Left ventricle myocardium inferior (tissue), 1 donor: ENCODE measurements around the gene CALML4. TPM values are rescaled to one million over a fixed set of nuclear protein-coding genes. Genes with fewer than 3 reads are reported as not detected.
A peak's percentile ranks its signal among the peaks of the same experiment; 100 is the strongest.
"Not testable (repeated sequence)": the region's sequence is repeated elsewhere in the genome, so short reads cannot be mapped to it uniquely, and the experiment has no call there.

ENCODE experiments used
- DNase-seq: peaks from one replicate; pipeline ENCODE4 v3.0.0-alpha.2; 2020
- H3K27ac ChIP-seq: fragments of 200-600 bp; replicated peaks from 2 replicates; pipeline ENCODE4 v1.8.0; 2021
- H3K27me3 ChIP-seq: fragments of 200-600 bp; 2 replicates; pipeline ENCODE4 v1.8.0; 2021; ENCODE audit warnings: low read depth
- H3K36me3 ChIP-seq: fragments of 200-600 bp; 2 replicates; pipeline ENCODE4 v1.8.0; 2021
- H3K4me1 ChIP-seq: fragments of 200-600 bp; 2 replicates; pipeline ENCODE4 v1.8.0; 2021
- H3K4me3 ChIP-seq: fragments of 200-600 bp; 2 replicates; pipeline ENCODE4 v1.8.0; 2021; ENCODE audit warnings: mild to moderate bottlenecking, moderate library complexity
- H3K9me3 ChIP-seq: fragments of 200-600 bp; replicated peaks from 2 replicates; pipeline ENCODE4 v1.8.0; 2021
- CTCF ChIP-seq: fragments of 200-600 bp; IDR thresholded peaks from 2 replicates; pipeline ENCODE4 v1.8.0; 2021; ENCODE audit warnings: antibody characterized with exemption, mild to moderate bottlenecking, borderline replicate concordance
- intact Hi-C: fragments of 100-400 bp; cut with micrococcal nuclease; formaldehyde crosslinking; loops from one replicate; pipeline ENCODE4 v1.11.0; 2022
- total RNA-seq: library from RNA; stranded (reverse); fragmentation: NEBNext Ultra II Directional; extraction: Animal tissue kit (Norgen Biotek cat#: 25700); gene quantifications from one replicate; pipeline ENCODE4 v1.2.1, GENCODE V29; 2021
- donor health status: DM: no; HTN: yes; CAD: no; lungs with severe emphysema.

CALML4 gene
- total RNA-seq, 1 donor from 2014 or later, result 0.91 TPM

GRCh38 chr15:68228143-68228970, 23.2 kb upstream of the CALML4 start:
- DNase-seq, result peak; percentile 7
- H3K9me3 ChIP-seq, result no peaks in the 10 kb centered on the region
- peaks cover 26% of the 10 kb centered on the region for H3K4me1 ChIP-seq
- H3K27ac ChIP-seq, result peak overlapping the region; percentile 88
- H3K27me3 ChIP-seq, result no peaks in the 10 kb centered on the region
- intact Hi-C loops, result no loop called here
- no peak for TF ChIP-seq CTCF
- no peaks in the 10 kb centered on the region for H3K36me3 ChIP-seq
- H3K4me3 ChIP-seq, result peak overlapping the region; percentile 93

DNA sequence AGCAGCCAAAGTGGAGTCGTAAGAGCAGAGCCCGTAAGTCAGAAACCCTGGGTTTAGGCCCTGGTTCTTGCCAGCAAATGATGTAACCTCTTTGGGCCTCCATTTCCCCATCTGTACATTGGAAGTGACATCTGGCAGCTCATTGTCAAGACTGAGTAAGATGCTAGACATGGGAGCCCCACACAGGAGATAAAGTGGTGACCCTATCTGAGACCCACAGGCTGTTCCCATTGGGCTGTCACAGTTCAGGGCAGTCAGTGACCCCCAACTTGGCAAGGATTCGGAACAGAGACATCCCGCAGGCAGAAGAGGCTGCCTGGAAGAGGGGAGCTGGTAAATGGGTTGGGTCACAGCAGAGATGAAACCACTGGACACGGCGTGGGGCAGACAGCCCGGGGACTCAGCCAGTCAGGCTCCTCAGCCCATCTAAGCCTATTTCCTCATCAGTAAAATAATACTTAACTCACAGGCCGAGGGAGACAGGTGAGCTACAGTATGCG, 22.6 kb upstream of the CALML4 start:
- H3K4me1 ChIP-seq, result peaks cover 26% of the 10 kb centered on the region
- no peak for TF ChIP-seq CTCF
- H3K27ac ChIP-seq, result no peak overlapping the region
- H3K27me3 ChIP-seq, result no peaks in the 10 kb centered on the region
- H3K4me3 ChIP-seq, result no peak overlapping the region
- no peaks in the 10 kb centered on the region for H3K9me3 ChIP-seq
- H3K36me3 ChIP-seq, result no peaks in the 10 kb centered on the region
- intact Hi-C loops, result no loop called here
- DNase-seq, result no peak

- intact Hi-C loops, H3K27me3 ChIP-seq, H3K36me3 ChIP-seq, DNase-seq, H3K4me3 ChIP-seq, H3K9me3 ChIP-seq, H3K27ac ChIP-seq: not testable (repeated sequence)
- peaks cover 25% of the 10 kb centered on the region for H3K4me1 ChIP-seq
Observed at GRCh38 chr15:68225442-68225841, 20.3 kb upstream of the CALML4 start.

- Histone ChIP-seq H3K9me3 (no peaks in the 10 kb centered on the region), H3K4me1 (peaks cover 18% of the 10 kb centered on the region), H3K4me3 (no peak overlapping the region), H3K27me3 (no peaks in the 10 kb centered on the region), H3K27ac (no peak overlapping the region), H3K36me3 (no peaks in the 10 kb centered on the region)
- intact Hi-C loops, result no loop called here
- DNase-seq, result no peak
- TF ChIP-seq CTCF, result no peak
Observed at GRCh38 chr15:68224546-68225250, 19.6 kb upstream of the CALML4 start.

GRCh38 chr15:68224108-68224507, 19.0 kb upstream of the CALML4 start:
- H3K27me3 ChIP-seq, result no peaks in the 10 kb centered on the region
- H3K36me3 ChIP-seq, result no peaks in the 10 kb centered on the region
- TF ChIP-seq CTCF, result no peak
- H3K9me3 ChIP-seq, result no peaks in the 10 kb centered on the region
- intact Hi-C loops, result no loop called here
- peaks cover 13% of the 10 kb centered on the region for H3K4me1 ChIP-seq
- H3K4me3 ChIP-seq, result no peak overlapping the region
- DNase-seq, result no peak
- H3K27ac ChIP-seq, result no peak overlapping the region

- Histone ChIP-seq H3K36me3 (peaks cover 3% of the 10 kb centered on the region), H3K27me3 (no peaks in the 10 kb centered on the region), H3K9me3 (no peaks in the 10 kb centered on the region), H3K4me3 (no peak overlapping the region), H3K27ac (no peak overlapping the region), H3K4me1 (peaks cover 4% of the 10 kb centered on the region)
- intact Hi-C loops, result no loop called here
- DNase-seq, result no peak
- no peak for TF ChIP-seq CTCF
Observed at GRCh38 chr15:68223171-68223570, 18.0 kb upstream of the CALML4 start.

- H3K27ac ChIP-seq, H3K36me3 ChIP-seq, H3K27me3 ChIP-seq, intact Hi-C loops, H3K4me1 ChIP-seq, H3K9me3 ChIP-seq, DNase-seq, H3K4me3 ChIP-seq: not testable (repeated sequence)
Observed at GRCh38 chr15:68222432-68222743, 17.3 kb upstream of the CALML4 start.

GRCh38 chr15:68221530-68222431, 16.6 kb upstream of the CALML4 start:
- H3K9me3 ChIP-seq, H3K36me3 ChIP-seq, intact Hi-C loops, H3K4me3 ChIP-seq, DNase-seq, H3K27me3 ChIP-seq, H3K4me1 ChIP-seq, H3K27ac ChIP-seq: not testable (repeated sequence)
